ENCODE measurements around the gene KLHDC9. TPM values are rescaled to one million over a fixed set of nuclear protein-coding genes. Genes with fewer than 3 reads are reported as not detected.

The KLHDC9 gene
- total and polyA plus RNA-seq, 2 of the 8 experiments (the other 6 are each of a cell fraction or from before 2014, with no cell fraction given): 6.5 to 15.6 TPM

- TF ChIP-seq, protein P1, sequence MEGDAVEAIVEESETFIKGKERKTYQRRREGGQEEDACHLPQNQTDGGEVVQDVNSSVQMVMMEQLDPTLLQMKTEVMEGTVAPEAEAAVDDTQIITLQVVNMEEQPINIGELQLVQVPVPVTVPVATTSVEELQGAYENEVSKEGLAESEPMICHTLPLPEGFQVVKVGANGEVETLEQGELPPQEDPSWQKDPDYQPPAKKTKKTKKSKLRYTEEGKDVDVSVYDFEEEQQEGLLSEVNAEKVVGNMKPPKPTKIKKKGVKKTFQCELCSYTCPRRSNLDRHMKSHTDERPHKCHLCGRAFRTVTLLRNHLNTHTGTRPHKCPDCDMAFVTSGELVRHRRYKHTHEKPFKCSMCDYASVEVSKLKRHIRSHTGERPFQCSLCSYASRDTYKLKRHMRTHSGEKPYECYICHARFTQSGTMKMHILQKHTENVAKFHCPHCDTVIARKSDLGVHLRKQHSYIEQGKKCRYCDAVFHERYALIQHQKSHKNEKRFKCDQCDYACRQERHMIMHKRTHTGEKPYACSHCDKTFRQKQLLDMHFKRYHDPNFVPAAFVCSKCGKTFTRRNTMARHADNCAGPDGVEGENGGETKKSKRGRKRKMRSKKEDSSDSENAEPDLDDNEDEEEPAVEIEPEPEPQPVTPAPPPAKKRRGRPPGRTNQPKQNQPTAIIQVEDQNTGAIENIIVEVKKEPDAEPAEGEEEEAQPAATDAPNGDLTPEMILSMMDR (IDR thresholded peaks at IDR 0.05; ENCODE audit: control extremely low read depth in 1 of 3, insufficient read depth in 1 of 3, low read depth in 1 of 3, low read length in 3 of 3): no peak
- TF ChIP-seq POU5F1 (IDR thresholded peaks at IDR 0.05; ENCODE audit: low read depth, low read length) (no peak), ATF3 (IDR thresholded peaks at IDR 0.05; ENCODE audit: insufficient read depth, low read depth, low read length) (no peak), POLR2A (IDR thresholded peaks at IDR 0.05; ENCODE audit: control extremely low read depth in 1 of 2, low read depth in 2 of 2, low read length in 2 of 2) (no peak), YY1 (IDR thresholded peaks at IDR 0.05; ENCODE audit: low read depth, low read length) (no peak)
Measured at GRCh38 chr1:161095230-161095629, 2.9 kb upstream of the KLHDC9 start (continued).
